HG03571 (cell line): ENCODE results near the gene F7.
"Not testable (repeated sequence)": the region's sequence is repeated elsewhere in the genome, so short reads cannot be mapped to it uniquely, and the experiment has no call there.

ENCODE experiments used
- ATAC-seq: cut with Tn5 transposase; IDR thresholded peaks from one replicate; pipeline ENCODE4 v1.9.1; 2021; ENCODE audit not compliant: unreplicated experiment

The F7 gene

DNA sequence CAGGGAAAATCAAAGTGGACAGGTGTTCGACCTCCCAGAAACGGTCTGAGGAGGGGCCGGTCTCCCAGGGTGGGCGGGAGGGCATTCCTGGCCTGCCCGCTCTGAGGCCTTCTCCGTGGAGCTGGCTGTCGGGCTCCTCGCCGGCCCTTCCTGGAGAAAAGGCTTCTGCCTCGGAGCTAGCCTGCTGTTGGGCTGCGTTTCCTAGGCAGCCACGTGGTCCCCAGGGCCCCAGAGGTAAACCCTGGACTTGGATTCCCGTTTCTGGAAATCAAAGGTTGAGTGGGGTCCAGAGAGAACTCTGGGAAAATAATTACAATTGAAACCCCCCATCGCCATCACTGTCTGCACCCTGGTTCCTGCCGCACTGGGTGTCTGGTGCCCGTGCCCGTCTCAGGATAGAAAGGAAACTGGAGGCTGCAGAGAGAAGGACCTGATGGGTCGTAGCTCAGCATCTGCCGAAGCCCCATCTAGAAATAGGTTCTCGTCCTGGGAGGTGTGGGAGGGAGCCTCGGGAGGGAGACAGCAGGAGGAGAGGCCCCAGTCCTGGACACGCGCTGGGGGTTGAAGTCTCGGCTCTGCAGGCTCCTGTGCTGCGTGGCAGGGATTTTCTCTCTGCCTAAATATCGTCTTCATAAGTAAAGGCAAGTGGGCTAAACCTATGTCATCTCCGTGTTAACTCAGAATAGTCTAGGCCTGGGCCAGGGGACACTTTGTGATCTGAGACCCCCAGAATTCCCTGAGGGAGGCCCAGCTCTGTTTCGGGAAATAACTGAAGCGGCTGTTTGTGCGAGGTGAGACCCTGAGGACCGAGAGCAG lies 45.2 kb downstream of the F7 start:
- no peak for ATAC-seq

- ATAC-seq: no peak
Observed at GRCh38 chr13:113151745-113152690, 46.4 kb downstream of the F7 start.

DNA sequence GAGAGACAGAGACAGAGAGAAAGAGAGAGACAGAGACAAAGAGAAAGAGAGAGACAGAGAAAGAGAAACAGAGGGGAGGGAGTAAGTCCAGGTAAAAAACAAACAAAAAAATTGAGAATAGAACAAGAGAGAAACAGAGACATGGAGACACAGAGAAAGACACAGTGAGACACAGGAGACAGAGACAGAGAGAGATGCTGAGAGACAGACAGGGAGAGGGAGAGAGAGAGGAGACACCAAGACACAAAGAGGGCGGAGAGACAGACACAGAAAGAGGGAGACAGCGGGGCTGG lies 47.0 kb downstream of the F7 start:
- ATAC-seq: no peak

DNA sequence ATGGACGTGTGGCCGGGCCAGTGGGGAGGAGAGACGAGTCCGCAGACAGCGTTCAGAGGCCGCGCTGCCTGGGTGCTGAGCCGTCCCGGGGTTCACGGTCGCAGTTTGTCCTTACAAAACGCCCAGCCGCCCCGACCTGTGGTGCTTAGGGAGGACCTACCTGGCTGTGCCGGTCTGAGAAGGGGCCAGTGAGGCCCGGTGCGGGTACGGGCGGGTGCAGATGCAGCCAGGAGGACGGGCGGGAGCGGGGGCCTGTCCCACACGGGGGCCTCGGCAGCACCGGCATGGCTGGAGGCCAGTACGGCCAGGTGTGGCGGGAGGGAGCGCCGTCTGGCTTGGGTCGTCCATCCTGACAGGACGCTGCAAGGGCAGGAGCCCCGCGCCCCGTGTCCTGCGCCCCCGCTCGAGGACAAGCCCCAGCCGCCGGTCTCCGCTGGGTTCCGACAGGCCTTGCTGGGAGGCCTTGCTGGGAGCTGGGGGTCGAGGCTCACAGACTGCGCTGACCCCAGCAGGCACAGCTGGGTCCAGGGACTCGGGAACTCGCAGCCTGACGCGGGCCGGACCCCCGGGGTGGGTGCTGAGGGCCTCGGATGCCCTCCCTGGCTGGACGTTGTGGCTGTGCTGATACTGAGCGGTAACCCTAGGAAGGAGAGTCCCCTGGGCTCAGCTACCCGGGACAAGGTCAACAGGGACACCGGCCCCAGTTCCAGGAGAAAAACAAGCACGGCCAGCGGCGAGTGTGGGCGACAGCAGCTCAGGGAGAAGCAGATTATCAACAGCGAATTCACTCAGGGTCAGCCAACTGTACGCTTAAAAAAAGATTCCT lies 47.6 kb downstream of the F7 start:
- ATAC-seq: no peak

GRCh38 chr13:113153810-113154748 lies 48.5 kb downstream of the F7 start:
- ATAC-seq: no peak

GRCh38 chr13:113155201-113155600 lies 49.6 kb downstream of the F7 start:
- no peak for ATAC-seq

GRCh38 chr13:113155982-113156655 lies 50.5 kb downstream of the F7 start:
- ATAC-seq: no peak

DNA sequence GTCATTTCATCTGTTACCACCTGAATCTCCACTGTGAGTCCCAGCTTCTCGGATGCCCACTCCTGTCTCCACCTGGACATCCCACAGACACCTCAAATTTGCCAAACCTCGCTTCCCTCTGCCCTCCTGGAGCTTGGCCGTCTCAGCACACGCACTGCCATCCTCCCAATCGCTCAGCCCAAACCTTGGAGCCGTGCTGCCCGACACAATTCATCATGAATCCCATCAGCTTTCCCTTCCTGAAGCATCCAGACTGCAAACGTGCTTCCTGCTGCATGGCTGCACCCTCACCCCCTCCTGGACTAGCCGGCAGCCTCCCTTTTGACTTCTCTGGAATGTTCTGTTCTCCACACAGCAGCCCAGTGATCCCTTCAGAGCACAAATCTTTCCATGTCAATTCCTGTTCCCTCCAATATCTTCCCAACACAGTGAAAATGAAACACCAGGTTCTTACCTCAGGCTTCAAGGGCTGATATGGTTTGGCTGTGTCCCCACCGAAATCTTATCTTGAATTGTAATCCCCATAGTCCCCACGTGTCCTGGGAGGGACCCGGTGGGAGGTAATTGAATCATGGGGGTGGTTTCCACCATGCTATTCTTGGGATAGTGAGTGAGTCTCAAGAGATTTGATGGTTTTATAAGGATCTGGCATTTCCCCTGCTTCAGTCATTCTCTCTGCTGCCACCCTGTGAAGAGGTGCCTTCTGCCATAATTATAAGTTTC lies 51.8 kb downstream of the F7 start:
- no peak for ATAC-seq

- ATAC-seq: no peak
Observed at GRCh38 chr13:113157929-113158747, 52.5 kb downstream of the F7 start, which contains the start of gene PROZ. PROZ (plus strand) TSS chr13:113158648; CDS start chr13:113158661, 13 bp downstream.

- no peak for ATAC-seq
Observed at GRCh38 chr13:113158946-113159345, 53.4 kb downstream of the F7 start.

GRCh38 chr13:113159701-113160100 lies 54.1 kb downstream of the F7 start:
- ATAC-seq: no peak

GRCh38 chr13:113160983-113161382 lies 55.4 kb downstream of the F7 start:
- ATAC-seq: no peak

DNA sequence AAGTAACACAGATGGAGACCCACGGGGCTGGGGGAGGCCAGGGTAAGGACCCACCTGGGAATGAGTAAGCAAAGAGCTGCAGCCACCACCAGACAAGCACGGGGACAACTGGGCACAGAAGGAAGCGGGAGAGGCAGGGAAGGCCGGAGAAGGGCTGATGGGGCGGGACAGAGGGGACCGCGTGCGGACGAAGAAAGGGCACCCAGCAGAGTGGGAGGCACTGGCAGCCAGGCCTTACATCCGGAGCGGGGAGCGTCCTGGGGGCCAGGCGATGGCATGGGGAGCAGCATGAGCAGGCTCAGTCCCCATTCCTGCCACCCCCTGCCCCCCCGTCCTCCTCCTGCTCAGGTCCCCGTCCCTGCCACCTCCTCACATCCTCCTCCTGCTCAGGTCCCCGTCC lies 55.8 kb downstream of the F7 start:
- ATAC-seq: no peak

GRCh38 chr13:113161975-113162374 lies 56.4 kb downstream of the F7 start:
- not testable (repeated sequence) for ATAC-seq

DNA sequence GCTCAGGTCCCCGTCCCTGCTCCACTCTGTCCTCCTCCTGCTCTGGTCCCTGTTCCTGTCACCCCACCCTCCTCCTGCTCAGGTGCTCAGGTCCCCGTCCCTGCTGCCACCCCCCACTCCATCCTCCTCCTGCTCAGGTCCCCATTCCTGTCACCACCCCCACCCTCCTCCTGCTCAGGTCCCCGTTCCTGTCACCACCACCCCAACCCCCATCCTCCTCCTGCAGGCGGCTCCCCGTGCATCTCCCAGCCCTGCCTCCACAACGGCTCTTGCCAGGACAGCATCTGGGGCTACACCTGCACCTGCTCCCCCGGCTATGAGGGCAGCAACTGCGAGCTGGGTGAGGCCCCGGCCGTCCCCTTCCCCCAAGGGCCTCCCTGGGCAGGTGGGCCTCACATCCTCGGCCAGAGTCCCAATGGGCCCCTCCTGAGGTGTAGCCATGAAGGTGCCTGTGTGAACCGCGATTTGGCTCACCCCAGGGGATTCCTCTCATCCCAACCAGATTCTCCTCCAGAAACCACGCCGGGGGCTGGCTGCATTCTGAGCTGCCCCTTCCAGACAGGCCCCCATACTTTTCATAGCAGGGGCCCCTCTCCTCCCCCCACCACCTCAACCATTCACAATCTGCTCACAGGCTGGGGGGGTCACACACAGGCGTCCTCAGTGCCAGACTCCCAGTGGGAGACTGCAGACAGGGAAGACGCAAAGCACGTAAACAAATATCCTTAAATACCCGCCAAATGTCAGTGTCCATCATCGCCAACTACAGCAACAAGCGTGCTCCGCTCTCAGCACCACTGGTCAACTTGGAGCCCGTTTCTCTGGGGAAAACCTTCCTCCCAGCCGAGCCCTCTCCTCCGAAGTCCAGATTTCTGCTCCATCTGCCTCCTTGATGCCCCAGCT lies 57.4 kb downstream of the F7 start:
- no peak for ATAC-seq

GRCh38 chr13:113164492-113164891 lies 58.9 kb downstream of the F7 start:
- no peak for ATAC-seq

DNA sequence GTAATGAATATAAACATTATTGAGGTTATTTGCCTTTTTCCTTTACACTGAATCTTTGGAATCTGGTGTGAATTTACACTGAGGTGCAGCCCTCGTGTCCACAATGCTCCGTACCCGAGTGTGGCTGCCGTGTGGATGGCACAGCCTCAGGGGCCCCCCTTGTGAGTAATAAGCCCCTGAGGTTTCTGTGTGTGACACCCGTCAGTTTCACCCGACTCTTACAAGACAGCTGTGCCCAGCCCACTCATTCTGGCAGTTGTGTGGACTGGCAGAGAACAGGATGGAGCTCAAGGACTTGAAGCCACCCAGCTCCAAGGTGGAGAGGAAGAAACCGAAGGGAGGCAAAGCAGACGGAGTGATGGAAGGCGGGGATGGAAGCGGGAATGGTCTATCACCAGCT lies 60.7 kb downstream of the F7 start:
- ATAC-seq: no peak
